ENCODE results near the gene LRFN5.
"Not testable (repeated sequence)": the region's sequence is repeated elsewhere in the genome, so short reads cannot be mapped to it uniquely, and the experiment has no call there.

LRFN5 gene

DNA sequence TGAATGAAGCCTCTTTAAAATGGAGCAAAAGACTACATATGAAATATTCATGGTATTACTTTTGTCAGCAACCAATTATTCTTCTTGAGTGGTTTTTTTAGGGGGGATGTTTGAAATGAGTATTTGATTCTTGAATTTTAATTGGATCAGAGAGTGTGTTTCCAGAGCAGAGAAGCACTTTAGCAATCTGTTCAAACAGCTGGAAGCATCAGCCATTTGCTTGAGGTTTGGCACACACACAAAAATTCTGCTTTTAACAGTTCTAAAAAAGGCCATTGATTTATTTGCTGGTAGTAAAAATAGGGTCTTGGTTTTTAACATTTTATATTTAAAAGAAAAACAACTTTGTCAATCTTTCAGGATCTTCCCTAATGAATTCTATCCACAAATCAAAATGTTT, 292.7 kb downstream of the LRFN5 start:
- no peak for DNase-seq (ENCODE audit: low read depth)

DNA sequence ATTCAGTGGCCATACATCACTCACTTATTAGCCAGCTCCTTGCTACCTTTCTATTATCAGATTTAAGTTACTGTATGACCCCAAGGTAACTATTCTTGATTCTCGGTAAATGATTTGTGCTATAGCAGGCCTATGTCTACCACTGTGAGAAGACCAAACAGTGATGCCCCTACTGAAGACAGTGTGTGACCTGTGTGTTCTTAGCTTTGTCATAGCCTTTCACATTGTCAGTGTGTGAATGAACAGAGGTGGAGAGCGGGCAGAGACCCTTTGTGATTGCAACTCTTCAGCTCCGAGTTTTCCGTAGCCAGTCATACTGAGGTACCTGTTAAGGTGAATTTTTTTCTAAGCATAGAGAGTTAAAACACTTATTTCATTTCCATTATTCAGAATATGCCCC, 294.0 kb downstream of the LRFN5 start:
- no peak for DNase-seq (ENCODE audit: low read depth)

DNA sequence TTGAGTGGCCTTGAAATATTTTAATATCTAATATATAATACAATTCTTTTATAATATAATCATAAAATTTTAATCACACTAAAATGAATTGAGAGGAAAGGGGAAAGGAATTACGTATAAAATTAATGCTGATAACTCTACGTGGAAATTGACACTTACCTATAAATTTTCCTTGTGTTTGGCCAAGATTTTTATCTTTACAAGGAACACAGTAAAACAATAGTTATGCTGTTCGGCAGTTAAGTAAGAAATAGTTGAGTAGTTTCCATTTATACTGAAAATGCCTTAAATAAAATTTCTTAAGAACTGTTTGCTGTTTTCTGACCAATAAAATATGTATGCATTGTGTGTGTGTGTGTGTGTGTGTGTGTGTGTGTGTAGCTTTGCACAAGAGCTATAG, 294.4 kb downstream of the LRFN5 start:
- no peak for DNase-seq (ENCODE audit: low read depth)

DNA sequence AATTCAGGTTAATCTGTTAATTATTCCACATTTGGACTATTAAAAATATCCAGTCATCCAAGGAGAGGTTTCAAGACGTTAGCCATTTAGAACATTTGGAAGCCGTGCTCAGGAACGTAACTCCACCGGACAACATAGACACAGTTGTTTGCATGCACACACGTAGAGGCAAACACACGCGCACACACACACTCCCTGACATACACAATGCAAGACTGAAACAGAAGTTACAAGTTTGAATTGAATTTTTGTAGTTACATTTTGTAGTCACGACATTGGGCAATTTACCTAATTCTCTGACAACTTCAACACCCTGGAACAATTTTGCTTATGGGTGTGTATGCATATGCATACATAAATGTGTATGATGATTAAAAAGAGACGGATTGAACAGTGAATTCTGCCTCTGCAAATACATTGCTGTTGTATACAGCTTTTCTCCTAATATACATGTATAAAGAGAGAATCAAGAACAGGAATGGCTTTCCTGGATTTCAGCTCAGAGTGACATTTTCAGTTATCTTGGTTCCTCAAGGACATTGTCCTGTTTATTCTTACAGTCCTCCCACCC, 298.8 kb downstream of the LRFN5 start:
- DNase-seq (ENCODE audit: low read depth): no peak

DNA sequence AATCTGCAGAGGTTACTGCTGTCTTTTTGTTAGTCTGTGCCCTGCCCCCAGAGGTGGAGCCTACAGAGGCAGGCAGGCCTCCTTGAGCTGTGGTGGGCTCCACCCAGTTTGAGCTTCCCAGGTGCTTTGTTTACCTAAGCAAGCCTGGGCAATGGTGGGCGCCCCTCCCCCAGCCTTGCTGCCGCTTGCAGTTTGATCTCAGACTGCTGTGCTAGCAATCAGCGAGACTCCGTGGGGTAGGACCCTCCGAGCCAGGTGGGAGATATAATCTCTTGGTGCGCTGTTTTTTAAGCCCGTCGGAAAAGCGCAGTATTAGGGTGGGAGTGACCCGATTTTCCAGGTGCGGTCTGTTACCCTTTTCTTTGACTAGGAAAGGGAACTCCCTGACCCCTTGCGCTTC, 304.5 kb downstream of the LRFN5 start:
- DNase-seq (ENCODE audit: low read depth): not testable (repeated sequence)

DNA sequence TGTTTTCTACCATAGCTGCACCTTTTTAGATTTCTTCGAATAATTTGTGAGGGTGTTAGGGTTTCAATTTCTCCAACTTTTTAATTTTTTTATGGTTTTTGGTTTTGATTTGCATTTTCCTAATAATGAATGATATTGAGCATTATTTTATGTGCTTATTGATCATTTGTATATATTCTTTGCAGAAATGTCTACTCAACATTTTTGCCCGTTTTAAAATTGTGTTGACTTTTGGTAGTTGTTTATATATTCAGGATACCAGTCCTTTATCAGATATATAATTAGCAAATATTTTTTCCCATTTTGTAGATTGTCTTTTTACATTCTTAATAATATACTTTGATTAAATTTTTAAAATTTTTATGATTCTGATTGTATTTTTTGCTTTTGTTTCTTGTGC, 306.7 kb downstream of the LRFN5 start:
- no peak for DNase-seq (ENCODE audit: low read depth)

DNA sequence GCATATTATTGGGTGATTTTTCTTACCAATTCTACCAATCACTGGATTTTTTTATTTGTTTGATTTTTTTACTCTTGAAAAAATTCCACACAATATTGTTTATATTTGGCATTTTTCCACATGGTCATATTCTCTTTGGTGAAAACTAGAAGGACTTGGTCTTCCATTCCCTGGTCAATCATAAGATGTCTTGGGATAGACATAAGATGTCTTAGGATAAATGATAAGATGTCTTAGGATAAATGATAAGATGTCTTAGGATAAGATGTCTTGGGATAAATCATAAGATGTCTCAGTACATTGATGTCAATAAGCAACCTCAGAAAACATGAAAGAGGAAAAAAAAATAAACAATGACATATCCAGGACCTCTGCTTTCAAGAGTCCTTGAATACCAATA, 309.1 kb downstream of the LRFN5 start:
- no peak for DNase-seq (ENCODE audit: low read depth)

DNA sequence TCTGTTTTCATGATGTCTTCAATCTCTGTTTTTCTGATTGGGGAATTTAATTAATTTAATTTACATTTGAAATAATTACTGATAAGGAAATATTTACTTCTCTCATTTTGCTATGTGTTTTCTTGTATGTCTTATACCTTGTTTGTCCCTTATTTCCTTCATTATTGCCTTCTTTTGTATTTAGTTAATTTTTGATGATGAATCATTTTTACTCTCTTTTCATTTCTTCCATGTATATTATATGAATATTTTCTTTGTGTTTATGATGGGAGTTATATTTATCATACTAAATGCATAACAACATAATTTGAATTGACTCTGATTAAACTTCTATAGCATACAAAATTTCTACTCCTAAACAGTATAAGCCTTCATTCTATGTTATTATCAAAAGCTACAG, 309.6 kb downstream of the LRFN5 start:
- no peak for DNase-seq (ENCODE audit: low read depth)

DNA sequence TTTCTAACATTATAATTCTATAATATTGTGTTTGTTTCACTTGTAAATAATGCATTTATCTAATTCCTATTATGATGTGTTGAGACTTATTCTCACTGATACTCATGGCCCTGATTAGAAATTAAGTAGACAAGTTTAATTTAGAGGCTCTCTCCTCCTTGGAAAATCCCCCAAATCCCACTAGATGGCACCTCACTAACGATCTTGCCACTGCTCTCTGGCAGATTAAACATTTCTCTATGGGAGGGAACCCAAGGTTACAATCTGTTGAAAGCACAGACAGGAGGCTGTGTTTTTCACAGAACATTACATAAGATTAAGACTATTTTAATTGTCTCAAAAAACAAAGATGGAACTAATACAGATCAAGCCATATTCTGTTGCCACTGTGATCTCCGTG, 318.7 kb downstream of the LRFN5 start:
- DNase-seq (ENCODE audit: low read depth): peak; percentile 12

DNA sequence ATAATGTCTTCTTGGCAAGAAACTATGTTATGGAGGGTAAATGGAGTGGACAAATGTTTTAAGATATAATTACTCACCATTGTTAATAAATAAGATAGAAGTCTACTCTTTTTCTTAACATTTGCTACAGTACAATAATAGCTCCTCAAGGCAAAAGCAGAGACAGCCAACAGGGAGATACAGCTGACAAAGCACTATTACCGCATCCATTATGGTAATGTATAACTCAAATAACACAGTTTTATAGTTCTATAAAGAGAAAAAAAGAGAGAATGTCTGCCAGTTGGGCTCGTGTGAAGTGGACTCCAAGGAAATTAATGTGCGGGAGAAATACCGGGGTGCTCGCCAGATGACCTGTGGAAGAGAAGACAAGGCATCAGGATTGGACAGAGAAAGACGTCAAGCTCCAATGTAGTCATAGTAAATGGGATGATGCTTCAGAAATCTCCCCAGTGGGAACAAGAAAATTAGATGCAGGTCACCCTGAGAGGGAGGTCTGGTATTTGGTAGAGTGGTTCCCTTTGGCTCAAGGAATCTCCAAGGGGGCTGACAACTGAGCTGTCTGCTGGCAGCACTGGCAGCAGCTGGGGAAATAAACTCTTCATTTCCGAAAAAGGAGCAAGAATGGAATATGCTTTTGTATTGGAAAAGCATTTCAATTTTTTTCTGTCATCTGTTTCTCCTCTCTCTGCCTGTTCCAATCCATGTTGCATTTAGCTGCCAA, 343.9 kb downstream of the LRFN5 start:
- DNase-seq (ENCODE audit: low read depth): peak; percentile 2
